Measurements from ENCODE around the gene SPATA31C1. TPM values are rescaled to one million over a fixed set of nuclear protein-coding genes. Genes with fewer than 3 reads are reported as not detected.
A peak's percentile ranks its signal among the peaks of the same experiment; 100 is the strongest.

SPATA31C1 gene
- polyA plus RNA-seq, 2 of the 4 experiments (the other 2 are of a cell fraction), result not detected

DNA sequence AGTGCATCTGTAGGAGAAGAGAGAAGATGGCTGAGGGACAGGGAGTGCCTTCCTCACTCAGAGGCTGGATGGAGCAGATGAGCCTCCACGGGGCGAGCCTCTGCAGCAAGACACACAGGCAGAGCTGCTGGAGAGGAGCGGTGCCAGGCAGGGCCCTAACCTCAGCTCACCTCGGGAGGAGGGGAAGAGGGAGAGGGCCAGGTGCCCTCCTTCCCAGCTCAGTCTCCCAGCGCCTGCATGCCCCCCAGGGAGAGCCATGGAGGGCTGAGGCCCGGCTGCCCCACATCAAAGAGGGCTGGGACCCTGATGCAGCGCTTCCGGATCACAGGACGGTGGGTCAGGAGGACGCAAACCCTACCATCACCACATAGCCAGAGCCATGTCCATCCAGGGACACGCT is 48.7 kb upstream of the SPATA31C1 start:
- H3K4me1 ChIP-seq, result peaks cover 32% of the 10 kb centered on the region
- DNase-seq (ENCODE audit: low read depth in 1 of 2, low spot score in 1 of 2) (no peak), FAIRE-seq (no peak), ATAC-seq (peak; percentile 25 to 45; a peak in 4 of 6 replicates)
- CTCF ChIA-PET, result no interaction called here
- TF ChIP-seq BCL3 (IDR thresholded peaks at IDR 0.05), result no peak
- no peak for TF ChIP-seq RARB (CRISPR knock-in tag; IDR thresholded peaks at IDR 0.05)
- no peak for TF ChIP-seq RAD21 (conservative IDR thresholded peaks at IDR 0.05 in 1 of 2, IDR thresholded peaks at IDR 0.05 in 1 of 2)
- no peak for TF ChIP-seq PBX3 (IDR thresholded peaks at IDR 0.05)
- no peak for TF ChIP-seq NPAS2 (CRISPR knock-in tag; IDR thresholded peaks at IDR 0.05; ENCODE audit: borderline replicate concordance)
- TF ChIP-seq, protein P1, sequence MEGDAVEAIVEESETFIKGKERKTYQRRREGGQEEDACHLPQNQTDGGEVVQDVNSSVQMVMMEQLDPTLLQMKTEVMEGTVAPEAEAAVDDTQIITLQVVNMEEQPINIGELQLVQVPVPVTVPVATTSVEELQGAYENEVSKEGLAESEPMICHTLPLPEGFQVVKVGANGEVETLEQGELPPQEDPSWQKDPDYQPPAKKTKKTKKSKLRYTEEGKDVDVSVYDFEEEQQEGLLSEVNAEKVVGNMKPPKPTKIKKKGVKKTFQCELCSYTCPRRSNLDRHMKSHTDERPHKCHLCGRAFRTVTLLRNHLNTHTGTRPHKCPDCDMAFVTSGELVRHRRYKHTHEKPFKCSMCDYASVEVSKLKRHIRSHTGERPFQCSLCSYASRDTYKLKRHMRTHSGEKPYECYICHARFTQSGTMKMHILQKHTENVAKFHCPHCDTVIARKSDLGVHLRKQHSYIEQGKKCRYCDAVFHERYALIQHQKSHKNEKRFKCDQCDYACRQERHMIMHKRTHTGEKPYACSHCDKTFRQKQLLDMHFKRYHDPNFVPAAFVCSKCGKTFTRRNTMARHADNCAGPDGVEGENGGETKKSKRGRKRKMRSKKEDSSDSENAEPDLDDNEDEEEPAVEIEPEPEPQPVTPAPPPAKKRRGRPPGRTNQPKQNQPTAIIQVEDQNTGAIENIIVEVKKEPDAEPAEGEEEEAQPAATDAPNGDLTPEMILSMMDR (IDR thresholded peaks at IDR 0.05), result no peak
- no peak for TF ChIP-seq CBX8 (IDR thresholded peaks at IDR 0.05)
- TF ChIP-seq RNF2 (IDR thresholded peaks at IDR 0.05; ENCODE audit: borderline replicate concordance, low read depth), result no peak
- TF ChIP-seq, protein P2, sequence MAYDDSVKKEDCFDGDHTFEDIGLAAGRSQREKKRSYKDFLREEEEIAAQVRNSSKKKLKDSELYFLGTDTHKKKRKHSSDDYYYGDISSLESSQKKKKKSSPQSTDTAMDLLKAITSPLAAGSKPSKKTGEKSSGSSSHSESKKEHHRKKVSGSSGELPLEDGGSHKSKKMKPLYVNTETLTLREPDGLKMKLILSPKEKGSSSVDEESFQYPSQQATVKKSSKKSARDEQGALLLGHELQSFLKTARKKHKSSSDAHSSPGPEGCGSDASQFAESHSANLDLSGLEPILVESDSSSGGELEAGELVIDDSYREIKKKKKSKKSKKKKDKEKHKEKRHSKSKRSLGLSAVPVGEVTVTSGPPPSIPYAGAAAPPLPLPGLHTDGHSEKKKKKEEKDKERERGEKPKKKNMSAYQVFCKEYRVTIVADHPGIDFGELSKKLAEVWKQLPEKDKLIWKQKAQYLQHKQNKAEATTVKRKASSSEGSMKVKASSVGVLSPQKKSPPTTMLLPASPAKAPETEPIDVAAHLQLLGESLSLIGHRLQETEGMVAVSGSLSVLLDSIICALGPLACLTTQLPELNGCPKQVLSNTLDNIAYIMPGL (CRISPR knock-in tag; IDR thresholded peaks at IDR 0.05; ENCODE audit: borderline replicate concordance), result no peak
- no peak for TF ChIP-seq EHF (CRISPR knock-in tag; IDR thresholded peaks at IDR 0.05)
- no peak for TF ChIP-seq JUN (IDR thresholded peaks at IDR 0.05)
- TF ChIP-seq EHMT2 (IDR thresholded peaks at IDR 0.05; ENCODE audit: low read depth), result no peak
- TF ChIP-seq ATOH8 (CRISPR knock-in tag; IDR thresholded peaks at IDR 0.05; ENCODE audit: low read depth), result no peak
- TF ChIP-seq CHD4 (IDR thresholded peaks at IDR 0.05; ENCODE audit: borderline replicate concordance), result no peak
- TF ChIP-seq, protein P3, sequence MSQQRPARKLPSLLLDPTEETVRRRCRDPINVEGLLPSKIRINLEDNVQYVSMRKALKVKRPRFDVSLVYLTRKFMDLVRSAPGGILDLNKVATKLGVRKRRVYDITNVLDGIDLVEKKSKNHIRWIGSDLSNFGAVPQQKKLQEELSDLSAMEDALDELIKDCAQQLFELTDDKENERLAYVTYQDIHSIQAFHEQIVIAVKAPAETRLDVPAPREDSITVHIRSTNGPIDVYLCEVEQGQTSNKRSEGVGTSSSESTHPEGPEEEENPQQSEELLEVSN (IDR thresholded peaks at IDR 0.05; ENCODE audit: borderline replicate concordance, low read depth), result no peak
- no peak for TF ChIP-seq HDAC2 (IDR thresholded peaks at IDR 0.05)
- TF ChIP-seq TFCP2L1 (CRISPR knock-in tag; IDR thresholded peaks at IDR 0.05), result no peak
- no peak for TF ChIP-seq HOXB13 (CRISPR knock-in tag; IDR thresholded peaks at IDR 0.05; ENCODE audit: low read depth)
- TF ChIP-seq ZC3H11A (IDR thresholded peaks at IDR 0.05), result no peak
- no peak overlapping the region for H3K4me3 ChIP-seq
- POLR2A ChIA-PET, result no interaction called here
- no peaks in the 10 kb centered on the region for H3K9me3 ChIP-seq
- 76% methylated on average over 11 of the region's 11 CpGs for WGBS (ENCODE audit: missing lambda C conversion rate)
- H3K4me2 ChIP-seq, result no peak overlapping the region
- peak overlapping the region in 1 of 2 experiments; percentile 89; a peak in 3 of 6 replicates for H3K27ac ChIP-seq

All from A549 (cell line).